Measurements from ENCODE around the gene ZBTB7A. TPM values are rescaled to one million over a fixed set of nuclear protein-coding genes. Genes with fewer than 3 reads are reported as not detected.

Gene ZBTB7A
- total RNA-seq, 1 donor from 2014 or later = 21.0 TPM

- H3K4me3 Mint-ChIP-seq = no peak overlapping the region
- no peaks in the 10 kb centered on the region for H3K36me3 Mint-ChIP-seq
- no peak for TF ChIP-seq CTCF (conservative IDR thresholded peaks at IDR 0.05)
- no peak for DNase-seq (ENCODE audit: extremely low spot score, unreplicated experiment)
- H3K9me3 Mint-ChIP-seq = no peaks in the 10 kb centered on the region
- no peaks in the 10 kb centered on the region for H3K27me3 Mint-ChIP-seq
- H3K4me1 Mint-ChIP-seq (ENCODE audit: unreplicated experiment) = peaks cover 6% of the 10 kb centered on the region
- H3K27ac Mint-ChIP-seq = no peak overlapping the region
Measured at GRCh38 chr19:4090356-4091220, 23.9 kb upstream of the ZBTB7A start.

- no peaks in the 10 kb centered on the region for H3K27me3 Mint-ChIP-seq
- peaks cover 6% of the 10 kb centered on the region for H3K4me1 Mint-ChIP-seq (ENCODE audit: unreplicated experiment)
- H3K36me3 Mint-ChIP-seq = no peaks in the 10 kb centered on the region
- no peak for DNase-seq (ENCODE audit: extremely low spot score, unreplicated experiment)
- no peaks in the 10 kb centered on the region for H3K9me3 Mint-ChIP-seq
- H3K27ac Mint-ChIP-seq = no peak overlapping the region
- TF ChIP-seq CTCF (conservative IDR thresholded peaks at IDR 0.05) = no peak
- H3K4me3 Mint-ChIP-seq = no peak overlapping the region
Measured at GRCh38 chr19:4089946-4090345, 23.2 kb upstream of the ZBTB7A start.

GRCh38 chr19:4089400-4089908 lies 22.8 kb upstream of the ZBTB7A start:
- no peak overlapping the region for H3K4me3 Mint-ChIP-seq
- H3K9me3 Mint-ChIP-seq = no peaks in the 10 kb centered on the region
- H3K27me3 Mint-ChIP-seq = no peaks in the 10 kb centered on the region
- no peak for DNase-seq (ENCODE audit: extremely low spot score, unreplicated experiment)
- H3K36me3 Mint-ChIP-seq = no peaks in the 10 kb centered on the region
- H3K27ac Mint-ChIP-seq = no peak overlapping the region
- H3K4me1 Mint-ChIP-seq (ENCODE audit: unreplicated experiment) = peaks cover 6% of the 10 kb centered on the region
- no peak for TF ChIP-seq CTCF (conservative IDR thresholded peaks at IDR 0.05)

- H3K4me3 Mint-ChIP-seq = no peak overlapping the region
- DNase-seq (ENCODE audit: extremely low spot score, unreplicated experiment) = no peak
- peaks cover 6% of the 10 kb centered on the region for H3K4me1 Mint-ChIP-seq (ENCODE audit: unreplicated experiment)
- no peak for TF ChIP-seq CTCF (conservative IDR thresholded peaks at IDR 0.05)
- no peaks in the 10 kb centered on the region for H3K36me3 Mint-ChIP-seq
- no peak overlapping the region for H3K27ac Mint-ChIP-seq
- H3K27me3 Mint-ChIP-seq = no peaks in the 10 kb centered on the region
- no peaks in the 10 kb centered on the region for H3K9me3 Mint-ChIP-seq
Measured at GRCh38 chr19:4088975-4089374, 22.3 kb upstream of the ZBTB7A start.

- Mint-ChIP-seq H3K27me3 (no peaks in the 10 kb centered on the region), H3K36me3 (no peaks in the 10 kb centered on the region), H3K9me3 (no peaks in the 10 kb centered on the region), H3K4me3 (no peak overlapping the region), H3K27ac (no peak overlapping the region), H3K4me1 (ENCODE audit: unreplicated experiment) (peaks cover 6% of the 10 kb centered on the region)
- no peak for DNase-seq (ENCODE audit: extremely low spot score, unreplicated experiment)
- TF ChIP-seq CTCF (conservative IDR thresholded peaks at IDR 0.05) = no peak
Measured at GRCh38 chr19:4087787-4088679, 21.3 kb upstream of the ZBTB7A start.

Measured in type B pancreatic cell (in vitro differentiated cells).